Spleen (tissue), 7 donors: Measurements from ENCODE around the gene GMCL1.

ENCODE experiments used
- CTCF ChIP-seq, 11 experiments: fragments of 200-600 bp in 7 of 11; fragments of 450-650 bp in 4 of 11; sonication (generic) in 4 of 11; IDR thresholded peaks in 8 of 11; conservative IDR thresholded peaks in 3 of 11; 1 replicate in 7 of 11; 2 replicates in 4 of 11; pipeline versions ENCODE4 v1.4.0 to v1.8.0; 2016 to 2021; ENCODE audit warnings: antibody characterized with exemption in 11 of 11, inconsistent platforms in 4 of 11, mild to moderate bottlenecking in 1 of 11
- POLR2A ChIP-seq, 3 donors: fragments of 450-650 bp; IDR thresholded peaks; one replicate each; pipeline ENCODE4 v1.5.1; 2017; ENCODE audit warnings: antibody characterized with exemption in 3 of 3, mild to moderate bottlenecking in 1 of 3
- donor health status: DM: no; HTN: no; CAD: no; lungs with moderate emphysema.
- donor health status: DM: no; HTN: no; CAD: no.
- donor health status: DM: no; HTN: no; CAD: no.

- TF ChIP-seq CTCF (IDR thresholded peaks at IDR 0.05 in 8 of 11, conservative IDR thresholded peaks at IDR 0.05 in 3 of 11) (peak; percentile 83 to 98 (median 94)), POLR2A (IDR thresholded peaks at IDR 0.05) (no peak)
Measured at GRCh38 chr2:69816923-69817542, 12.4 kb upstream of the GMCL1 start.
